Activated CD4-positive, alpha-beta T cell treated with anti-CD3 and anti-CD28 coated beads, Interleukin-2, Interleukin-4, amounts not matched to agents 100 ng/mL and 50 ng/mL, durations not matched to agents 16 hours and 8 hours (primary cell): Measurements from ENCODE around the gene FLRT2.

Experiments
- DNase-seq: peaks from one replicate; pipeline ENCODE4 v3.0.0-alpha.2; 2020; ENCODE audit warnings: low spot score

The FLRT2 gene

DNA sequence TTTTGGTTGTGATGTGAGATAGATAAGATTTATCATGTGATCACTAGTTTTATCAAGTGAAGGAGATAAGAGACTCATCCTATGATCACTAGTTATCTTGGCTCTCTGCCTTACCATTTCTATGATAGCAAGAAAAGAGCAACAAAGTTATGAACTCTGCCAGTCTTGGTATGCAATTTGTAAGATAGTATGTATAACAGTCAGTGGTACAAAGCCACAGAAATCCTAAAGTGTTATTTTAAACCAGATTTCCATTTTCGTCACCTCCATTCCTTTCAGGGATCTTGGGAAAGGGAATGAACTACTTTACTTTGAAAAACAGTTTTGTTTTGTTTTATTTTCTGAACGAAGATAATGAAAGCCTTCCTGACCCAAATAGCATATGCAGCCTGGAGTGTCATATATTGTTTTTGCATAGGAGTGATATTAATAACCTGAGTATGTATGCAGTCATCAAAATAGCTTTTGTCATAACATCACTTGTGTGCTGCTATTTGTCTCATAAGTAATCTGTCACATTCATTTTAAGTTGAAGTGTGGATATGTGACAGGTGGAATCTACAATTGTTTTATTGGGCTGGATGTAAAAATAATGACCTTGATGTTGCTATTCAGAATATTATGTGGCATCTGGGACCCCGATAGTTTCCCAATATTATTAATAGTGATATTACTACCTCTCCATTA is 35.0 kb downstream of the FLRT2 start:
- DNase-seq: no peak

- no peak for DNase-seq
These were observed 35.9 kb downstream of the FLRT2 start for GRCh38 chr14:85565862-85566296.

GRCh38 chr14:85566603-85567002 is 36.7 kb downstream of the FLRT2 start:
- no peak for DNase-seq

- DNase-seq: no peak
These were observed 42.1 kb downstream of the FLRT2 start for GRCh38 chr14:85572011-85572410.

DNA sequence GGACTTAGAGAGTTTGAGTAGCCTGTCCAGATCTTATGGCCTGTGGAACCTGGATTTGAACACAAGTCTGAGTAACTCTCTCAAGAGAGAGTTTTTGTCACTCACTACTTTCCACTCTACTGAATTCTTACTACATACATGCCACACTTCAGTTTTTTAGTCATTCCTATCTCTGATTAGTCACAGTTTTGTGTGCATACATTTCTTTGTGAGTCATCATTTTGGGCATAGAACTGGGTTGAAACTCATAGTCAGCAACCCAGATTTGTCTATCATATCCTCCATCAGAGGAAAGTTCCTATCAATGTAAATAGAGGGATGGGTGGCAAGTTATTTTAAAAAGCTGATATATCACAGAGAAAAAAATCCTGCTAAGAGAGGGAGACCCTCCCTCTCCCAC is 42.9 kb downstream of the FLRT2 start:
- DNase-seq: peak; percentile 16

- no peak for DNase-seq
These were observed 43.5 kb downstream of the FLRT2 start for GRCh38 chr14:85573406-85573805.

GRCh38 chr14:85574853-85575616 is 45.1 kb downstream of the FLRT2 start:
- DNase-seq: no peak

DNA sequence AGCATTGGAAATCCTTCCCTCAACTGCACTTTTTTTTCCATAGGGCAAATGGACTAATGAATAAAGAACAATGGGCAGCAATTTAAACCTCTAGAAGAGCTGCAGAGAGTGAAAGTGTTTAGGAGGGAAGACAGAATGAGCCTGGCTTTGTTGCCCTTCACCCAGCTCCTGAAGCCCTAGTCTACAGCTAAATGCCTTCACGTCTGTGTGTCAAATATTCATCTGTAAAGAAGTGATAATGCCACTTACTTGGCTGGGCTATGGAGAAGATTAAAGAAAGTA is 45.6 kb downstream of the FLRT2 start:
- no peak for DNase-seq

GRCh38 chr14:85576218-85576617 is 46.3 kb downstream of the FLRT2 start:
- DNase-seq: no peak

- no peak for DNase-seq
These were observed 47.1 kb downstream of the FLRT2 start for GRCh38 chr14:85576848-85577542.

DNA sequence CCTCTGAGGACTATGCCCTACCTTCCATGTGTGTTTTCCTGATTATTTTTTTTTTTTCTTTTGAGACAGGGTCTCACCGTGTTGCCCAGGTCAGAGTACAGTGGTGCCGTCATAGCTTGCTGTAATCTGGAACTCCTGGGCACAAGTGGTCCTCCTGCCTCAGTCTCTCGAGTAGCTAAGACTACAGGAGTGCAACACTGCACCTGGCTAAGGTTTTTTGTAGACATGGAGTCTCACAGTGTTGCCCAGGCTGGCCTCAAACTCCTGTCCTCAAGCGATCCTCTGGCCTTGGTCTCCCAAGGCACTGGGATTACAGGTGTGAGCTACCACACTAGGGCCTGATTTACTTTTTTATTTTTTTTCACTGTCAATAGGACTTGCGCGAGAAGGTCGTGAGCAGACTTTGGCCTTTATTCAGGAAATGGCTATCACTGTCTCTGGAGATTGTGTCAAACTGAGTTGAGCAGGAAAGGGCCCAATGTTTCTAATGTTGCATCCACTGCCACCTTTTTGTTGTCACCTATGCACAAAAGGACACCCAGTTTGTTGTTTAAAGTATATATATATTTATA is 47.7 kb downstream of the FLRT2 start:
- DNase-seq: no peak

- DNase-seq: no peak
These were observed 48.4 kb downstream of the FLRT2 start for GRCh38 chr14:85578357-85578756.

- DNase-seq: no peak
These were observed 49.0 kb downstream of the FLRT2 start for GRCh38 chr14:85578930-85579329.

- no peak for DNase-seq
These were observed 50.0 kb downstream of the FLRT2 start for GRCh38 chr14:85579942-85580341.

DNA sequence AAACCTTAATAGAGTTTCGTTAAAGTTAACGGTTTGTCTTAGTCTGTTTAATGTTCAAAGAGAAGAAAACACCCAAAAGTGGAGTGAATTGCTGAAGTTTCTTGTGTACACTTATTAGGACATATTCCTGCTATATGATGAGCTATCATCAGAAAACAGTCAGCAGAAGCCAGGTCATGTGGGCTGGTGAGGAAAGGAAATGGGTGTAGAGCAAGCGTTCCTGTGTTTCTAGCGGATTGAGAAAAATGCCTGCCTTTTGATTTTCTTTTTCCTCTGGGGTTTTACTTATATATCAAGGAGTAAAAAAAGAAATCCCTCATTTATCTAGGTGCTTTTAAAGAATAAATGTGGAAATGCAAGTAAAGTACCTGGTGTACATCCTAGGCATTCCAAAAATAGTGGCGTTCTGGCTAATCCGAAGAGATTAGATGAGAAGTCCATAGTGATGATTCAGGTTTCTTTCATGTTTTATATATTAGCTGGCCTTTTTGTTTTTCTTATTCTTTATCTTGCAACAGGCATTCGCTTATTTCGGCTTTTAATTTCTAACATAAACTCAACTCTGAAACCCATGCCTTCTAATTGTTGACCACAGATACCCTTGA is 50.7 kb downstream of the FLRT2 start:
- DNase-seq: no peak

DNA sequence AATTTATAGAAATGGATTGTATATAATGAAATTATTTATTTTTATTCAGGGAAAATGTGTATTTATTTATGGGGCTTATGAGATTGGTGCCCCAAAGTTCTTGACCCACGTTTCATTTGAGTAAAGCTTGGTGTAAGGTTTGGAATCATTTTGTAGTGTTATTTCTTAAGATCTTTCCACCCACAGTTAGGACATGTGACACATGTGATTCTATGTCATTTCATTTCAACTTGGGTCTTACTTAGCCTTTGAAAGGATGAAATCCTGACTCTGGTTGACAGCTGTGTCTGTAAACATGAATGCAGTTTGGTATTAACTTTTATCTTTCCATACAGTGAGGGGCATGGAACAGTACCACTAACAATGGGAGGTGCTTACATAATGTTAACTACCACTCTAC is 51.7 kb downstream of the FLRT2 start:
- no peak for DNase-seq

- DNase-seq: no peak
These were observed 53.4 kb downstream of the FLRT2 start for GRCh38 chr14:85583380-85583779.

- DNase-seq: no peak
These were observed 54.5 kb downstream of the FLRT2 start for GRCh38 chr14:85584481-85584880.

DNA sequence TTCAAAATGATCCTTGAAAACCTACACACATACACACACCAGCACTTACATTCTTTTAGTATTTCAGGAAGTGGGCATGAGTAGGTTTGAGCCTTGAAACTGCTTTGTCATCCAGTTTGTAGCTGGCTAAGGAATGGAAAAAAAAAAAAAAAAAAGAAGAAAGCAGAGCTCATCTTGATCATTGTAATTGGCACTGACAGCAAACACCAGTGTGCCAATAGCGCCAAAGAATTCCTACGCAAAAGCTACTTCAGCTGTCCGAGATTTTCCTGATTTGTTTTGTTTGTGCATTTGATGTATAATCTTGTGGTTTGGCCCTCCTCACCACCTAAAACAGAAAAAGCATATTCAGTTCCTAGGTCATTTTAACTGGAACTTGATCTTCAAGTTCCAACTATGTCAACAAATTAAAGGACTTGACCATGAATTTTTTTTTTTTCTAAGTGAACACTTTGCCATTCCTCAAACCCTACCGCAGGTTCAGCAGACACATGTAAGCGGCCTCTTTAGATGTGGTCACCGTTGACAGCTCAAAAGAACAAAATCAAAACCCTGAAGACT is 57.3 kb downstream of the FLRT2 start:
- no peak for DNase-seq

GRCh38 chr14:85590784-85591183 is 60.8 kb downstream of the FLRT2 start:
- no peak for DNase-seq

GRCh38 chr14:85594217-85594616 is 64.3 kb downstream of the FLRT2 start:
- DNase-seq: no peak

- DNase-seq: no peak
These were observed 66.0 kb downstream of the FLRT2 start for GRCh38 chr14:85595981-85596380.
